Skeletal muscle tissue (tissue), 4 donors: Measurements from ENCODE around the gene PRODH. TPM values are rescaled to one million over a fixed set of nuclear protein-coding genes. Genes with fewer than 3 reads are reported as not detected.
"Not testable (repeated sequence)": the region's sequence is repeated elsewhere in the genome, so short reads cannot be mapped to it uniquely, and the experiment has no call there.

Experiments used
- H3K27ac ChIP-seq: one replicate; pipeline ENCODE4 v1.7.0; 2013; ENCODE audit warnings: mild to moderate bottlenecking, low read depth, low read length, inconsistent platforms
- H3K27me3 ChIP-seq, 3 donors: one replicate each; pipeline ENCODE4 v1.7.0; 2013; ENCODE audit warnings: low read length in 3 of 3; ENCODE audit not compliant: control insufficient read depth in 3 of 3, insufficient read depth in 3 of 3
- H3K36me3 ChIP-seq, 3 donors: one replicate each; pipeline ENCODE4 v1.7.0; 2013; ENCODE audit warnings: low read length in 3 of 3; ENCODE audit not compliant: control insufficient read depth in 3 of 3, insufficient read depth in 3 of 3
- H3K4me1 ChIP-seq, 3 donors: one replicate each; pipeline ENCODE4 v1.7.0; 2013; ENCODE audit warnings: low read length in 3 of 3, mild to moderate bottlenecking in 3 of 3; ENCODE audit not compliant: control insufficient read depth in 3 of 3, insufficient read depth in 3 of 3
- H3K4me3 ChIP-seq, 3 donors: one replicate each; pipeline ENCODE4 v1.7.0; 2013; ENCODE audit warnings: low read length in 3 of 3
- H3K9ac ChIP-seq, 3 donors: one replicate each; pipeline ENCODE4 v1.7.0; 2013; ENCODE audit warnings: low read length in 3 of 3, mild to moderate bottlenecking in 3 of 3, moderate library complexity in 2 of 3, low read depth in 1 of 3
- H3K9me3 ChIP-seq, 3 donors: one replicate each; pipeline ENCODE4 v1.7.0; 2013; ENCODE audit warnings: low read length in 3 of 3; ENCODE audit not compliant: control insufficient read depth in 3 of 3
- total RNA-seq: library from RNA; depleted of rRNA; stranded (reverse); fragments of >200 nt; gene quantifications from one replicate; pipeline ENCODE4 v1.2.3, GENCODE V29; 2014
- donor health status: Osteomylitis.

The PRODH gene
- total RNA-seq, 1 donor from 2014 or later = 3.7 TPM

GRCh38 chr22:18968011-18968749, 32.1 kb upstream of the PRODH start:
- H3K27ac ChIP-seq = no peak overlapping the region
- peaks cover 0 to 8% (median 6%) of the 10 kb centered on the region in 3 donors for H3K4me1 ChIP-seq
- H3K9ac ChIP-seq = no peak overlapping the region
- H3K36me3 ChIP-seq = no peaks in the 10 kb centered on the region
- H3K27me3 ChIP-seq = peaks cover 9 to 26% (median 11%) of the 10 kb centered on the region in 3 donors
- no peak overlapping the region for H3K4me3 ChIP-seq
- H3K9me3 ChIP-seq = no peaks in the 10 kb centered on the region

- H3K4me1 ChIP-seq, H3K9ac ChIP-seq, H3K27ac ChIP-seq, H3K9me3 ChIP-seq, H3K36me3 ChIP-seq, H3K4me3 ChIP-seq: not testable (repeated sequence)
- peaks cover 9 to 26% (median 11%) of the 10 kb centered on the region in 3 donors for H3K27me3 ChIP-seq
Measured at GRCh38 chr22:18967391-18968010, 31.4 kb upstream of the PRODH start.

GRCh38 chr22:18966748-18967147, 30.7 kb upstream of the PRODH start:
- Histone ChIP-seq H3K36me3 (no peaks in the 10 kb centered on the region), H3K9ac (no peak overlapping the region), H3K4me1 (peaks cover 0 to 8% (median 6%) of the 10 kb centered on the region in 3 donors), H3K27ac (no peak overlapping the region), H3K27me3 (peaks cover 9 to 26% (median 11%) of the 10 kb centered on the region in 3 donors), H3K9me3 (no peaks in the 10 kb centered on the region), H3K4me3 (no peak overlapping the region)

- no peaks in the 10 kb centered on the region for H3K36me3 ChIP-seq
- peaks cover 0 to 8% (median 6%) of the 10 kb centered on the region in 3 donors for H3K4me1 ChIP-seq
- H3K9ac ChIP-seq = no peak overlapping the region
- H3K27me3 ChIP-seq = peaks cover 3 to 20% (median 8%) of the 10 kb centered on the region in 3 donors
- H3K27ac ChIP-seq = no peak overlapping the region
- no peak overlapping the region for H3K4me3 ChIP-seq
- H3K9me3 ChIP-seq = no peaks in the 10 kb centered on the region
Measured at GRCh38 chr22:18965526-18966421, 29.7 kb upstream of the PRODH start.

- not testable (repeated sequence) for H3K36me3 ChIP-seq, H3K27ac ChIP-seq, H3K4me1 ChIP-seq, H3K9me3 ChIP-seq, H3K4me3 ChIP-seq, H3K9ac ChIP-seq
- peaks cover 3 to 14% (median 6%) of the 10 kb centered on the region in 3 donors for H3K27me3 ChIP-seq
Measured at GRCh38 chr22:18964501-18965265, 28.6 kb upstream of the PRODH start.

- not testable (repeated sequence) for H3K36me3 ChIP-seq, H3K27ac ChIP-seq, H3K9me3 ChIP-seq, H3K27me3 ChIP-seq, H3K9ac ChIP-seq, H3K4me3 ChIP-seq, H3K4me1 ChIP-seq
Measured at GRCh38 chr22:18964051-18964450, 28.0 kb upstream of the PRODH start.

- H3K36me3 ChIP-seq = no peaks in the 10 kb centered on the region
- no peaks in the 10 kb centered on the region for H3K9me3 ChIP-seq
- H3K4me3 ChIP-seq = no peak overlapping the region
- H3K4me1 ChIP-seq = peaks cover 0 to 7% (median 4%) of the 10 kb centered on the region in 3 donors
- H3K27ac ChIP-seq = no peak overlapping the region
- peaks cover 0 to 3% (median 0%) of the 10 kb centered on the region in 3 donors for H3K27me3 ChIP-seq
- H3K9ac ChIP-seq = no peak overlapping the region
Measured at GRCh38 chr22:18962308-18962635, 26.2 kb upstream of the PRODH start.

- not testable (repeated sequence) for H3K9me3 ChIP-seq, H3K36me3 ChIP-seq, H3K9ac ChIP-seq, H3K27ac ChIP-seq, H3K4me3 ChIP-seq, H3K27me3 ChIP-seq, H3K4me1 ChIP-seq
Measured at GRCh38 chr22:18961632-18962307, 25.7 kb upstream of the PRODH start.

- H3K27me3 ChIP-seq, H3K4me1 ChIP-seq, H3K27ac ChIP-seq, H3K4me3 ChIP-seq, H3K36me3 ChIP-seq, H3K9me3 ChIP-seq, H3K9ac ChIP-seq: not testable (repeated sequence)
Measured at GRCh38 chr22:18961201-18961600, 25.1 kb upstream of the PRODH start.
